CD4-positive, alpha-beta T cell treated with Interleukin-4 for 4 hours (primary cell): ENCODE measurements around the gene HEBP2.
"Not testable (repeated sequence)": the region's sequence is repeated elsewhere in the genome, so short reads cannot be mapped to it uniquely, and the experiment has no call there.

Experiments used
- DNase-seq: peaks from one replicate; pipeline ENCODE4 v3.0.0-alpha.2; 2020

The HEBP2 gene

GRCh38 chr6:138403801-138404665 is at the start of gene HEBP2:
Gene HEBP2, plus strand, starts transcription at chr6:138404223. Its CDS starts 273 bp downstream, at chr6:138404496.
- DNase-seq, result peak; percentile 93

GRCh38 chr6:138357928-138358327 is 46.1 kb upstream of the HEBP2 start:
- no peak for DNase-seq

- not testable (repeated sequence) for DNase-seq
Observed at GRCh38 chr6:138368684-138369083, 35.3 kb upstream of the HEBP2 start.

- DNase-seq, result no peak
Observed at GRCh38 chr6:138370631-138371451, 33.2 kb upstream of the HEBP2 start.

GRCh38 chr6:138371452-138371711 is 32.6 kb upstream of the HEBP2 start:
- DNase-seq, result no peak

GRCh38 chr6:138371720-138372119 is 32.3 kb upstream of the HEBP2 start:
- no peak for DNase-seq

- DNase-seq, result peak; percentile 30
Observed at GRCh38 chr6:138372711-138373463, 31.1 kb upstream of the HEBP2 start.

GRCh38 chr6:138374230-138374629 is 29.8 kb upstream of the HEBP2 start:
- no peak for DNase-seq

- DNase-seq, result no peak
Observed at GRCh38 chr6:138374815-138375214, 29.2 kb upstream of the HEBP2 start.

- no peak for DNase-seq
Observed at GRCh38 chr6:138377042-138377441, 27.0 kb upstream of the HEBP2 start.

- DNase-seq, result no peak
Observed at GRCh38 chr6:138377844-138378243, 26.2 kb upstream of the HEBP2 start, which contains the start of gene SMIM28. Gene SMIM28, plus strand, starts transcription at chr6:138377905. Its CDS starts 168 bp downstream, at chr6:138378073.

GRCh38 chr6:138378463-138378862 is 25.6 kb upstream of the HEBP2 start:
- DNase-seq, result no peak

- no peak for DNase-seq
Observed at GRCh38 chr6:138382498-138383265, 21.3 kb upstream of the HEBP2 start.

GRCh38 chr6:138383776-138384175 is 20.2 kb upstream of the HEBP2 start:
- no peak for DNase-seq

GRCh38 chr6:138386897-138387296 is 17.1 kb upstream of the HEBP2 start:
- DNase-seq, result no peak

- no peak for DNase-seq
Observed at GRCh38 chr6:138387577-138388368, 16.2 kb upstream of the HEBP2 start.

GRCh38 chr6:138389551-138389950 is 14.5 kb upstream of the HEBP2 start:
- DNase-seq, result no peak

GRCh38 chr6:138393871-138394783 is 9.9 kb upstream of the HEBP2 start:
- no peak for DNase-seq

GRCh38 chr6:138396709-138397108 is 7.3 kb upstream of the HEBP2 start:
- no peak for DNase-seq
